ENCODE results near the gene PROM2.

Gene PROM2

DNA sequence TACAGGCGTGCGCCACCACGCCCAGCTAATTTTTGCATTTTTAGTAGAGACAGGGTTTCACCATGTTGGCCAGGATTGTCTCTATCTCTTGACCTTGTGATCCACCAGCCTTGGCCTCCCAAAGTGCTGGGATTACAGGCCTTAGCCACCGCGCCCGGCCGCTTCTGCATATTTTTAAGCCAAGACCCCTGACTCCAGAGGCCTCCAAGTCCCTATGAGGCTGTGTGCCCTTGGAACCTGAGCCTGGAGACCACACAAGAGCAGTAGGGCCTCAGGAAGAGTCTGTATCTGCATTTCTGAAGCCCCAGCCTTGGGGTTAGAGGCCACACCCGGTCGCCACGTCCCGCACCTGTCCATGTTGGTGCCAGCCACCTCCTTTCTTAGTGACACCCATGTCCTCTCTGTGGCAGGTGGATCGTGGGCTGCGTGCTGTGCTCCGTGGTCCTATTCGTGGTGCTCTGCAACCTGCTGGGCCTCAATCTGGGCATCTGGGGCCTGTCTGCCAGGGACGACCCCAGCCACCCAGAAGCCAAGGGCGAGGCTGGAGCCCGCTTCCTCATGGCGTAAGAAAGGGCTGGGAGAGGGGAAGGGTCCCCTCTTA lies 5.3 kb downstream of the PROM2 start:
- TF ChIP-seq CTCF (IDR thresholded peaks at IDR 0.05; ENCODE audit: low read depth, low read length) = no peak
- H3K4me3 ChIP-seq (ENCODE audit: low read depth, low read length) = no peak overlapping the region

DNA sequence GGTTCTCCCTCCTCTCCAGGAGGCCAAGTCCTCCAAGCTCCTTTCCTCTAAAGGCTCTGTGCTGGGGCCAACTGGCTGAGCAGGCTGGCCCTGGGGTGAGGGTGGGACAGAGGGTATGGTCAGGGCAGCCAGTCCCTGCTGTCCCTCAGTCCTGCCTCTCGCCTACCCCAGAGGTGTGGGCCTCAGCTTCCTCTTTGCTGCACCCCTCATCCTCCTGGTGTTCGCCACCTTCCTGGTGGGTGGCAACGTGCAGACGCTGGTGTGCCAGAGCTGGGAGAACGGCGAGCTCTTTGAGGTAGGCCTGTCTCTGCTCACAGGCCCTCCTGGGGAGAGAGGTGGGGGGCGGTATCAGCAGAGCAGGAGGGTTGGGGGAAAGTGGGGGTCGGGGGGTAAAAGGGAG lies 6.8 kb downstream of the PROM2 start:
- no peak for TF ChIP-seq CTCF (IDR thresholded peaks at IDR 0.05; ENCODE audit: low read depth, low read length)

GRCh38 chr2:95281786-95282185 lies 7.5 kb downstream of the PROM2 start:
- no peak overlapping the region for H3K4me3 ChIP-seq (ENCODE audit: low read depth, low read length)
- no peak for TF ChIP-seq CTCF (IDR thresholded peaks at IDR 0.05; ENCODE audit: low read depth, low read length)

More for the DNA sequence above, 6.8 kb downstream of the PROM2 start:
- no peak overlapping the region for H3K4me3 ChIP-seq (ENCODE audit: low read depth, low read length)

DNA sequence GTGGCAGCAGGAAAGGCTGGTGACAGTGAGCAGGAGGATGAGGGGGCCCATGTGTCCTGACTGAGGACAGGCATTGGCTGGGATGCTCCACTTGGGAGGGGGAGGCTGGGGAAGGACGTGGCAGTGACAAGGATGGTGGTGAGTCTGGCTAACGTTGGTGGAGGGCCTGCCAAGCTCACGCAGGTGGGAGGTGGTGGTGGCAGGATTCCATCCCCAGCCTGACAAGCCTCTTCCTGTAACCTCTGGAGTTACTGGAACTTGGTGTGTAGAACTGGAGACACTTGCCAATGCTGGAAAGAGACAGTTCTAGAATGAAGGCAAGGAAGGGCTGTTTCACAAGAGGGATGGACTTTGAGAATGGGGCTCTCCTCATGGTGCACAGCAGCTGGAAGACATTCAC lies 8.2 kb downstream of the PROM2 start:
- no peak for TF ChIP-seq CTCF (IDR thresholded peaks at IDR 0.05; ENCODE audit: low read depth, low read length)
- no peak overlapping the region for H3K4me3 ChIP-seq (ENCODE audit: low read depth, low read length)

DNA sequence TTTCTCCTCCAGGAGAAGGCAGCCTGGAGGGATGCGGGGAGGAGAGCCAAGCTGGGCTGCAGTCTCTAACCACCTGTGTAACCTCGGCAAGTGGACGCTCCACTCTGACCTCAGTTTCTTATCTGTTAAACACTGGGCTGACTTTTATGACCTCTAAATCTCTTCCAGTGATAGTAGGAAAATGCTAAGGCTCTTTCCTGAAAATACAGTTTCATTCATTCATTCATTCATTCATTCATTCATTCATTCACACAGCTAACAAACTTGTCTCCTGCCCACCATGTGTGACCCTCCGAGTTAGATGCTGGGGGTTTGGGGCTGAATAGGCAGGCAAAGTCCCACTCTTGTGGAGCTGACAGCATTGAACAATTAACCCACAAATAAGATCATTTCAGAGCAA lies 9.3 kb downstream of the PROM2 start:
- TF ChIP-seq CTCF (IDR thresholded peaks at IDR 0.05; ENCODE audit: low read depth, low read length) = no peak
- no peak overlapping the region for H3K4me3 ChIP-seq (ENCODE audit: low read depth, low read length)

GRCh38 chr2:95284886-95285541 lies 10.8 kb downstream of the PROM2 start:
- H3K4me3 ChIP-seq (ENCODE audit: low read depth, low read length) = no peak overlapping the region
- TF ChIP-seq CTCF (IDR thresholded peaks at IDR 0.05; ENCODE audit: low read depth, low read length) = no peak

- TF ChIP-seq CTCF (IDR thresholded peaks at IDR 0.05; ENCODE audit: low read depth, low read length) = no peak
- no peak overlapping the region for H3K4me3 ChIP-seq (ENCODE audit: low read depth, low read length)
Measured at GRCh38 chr2:95285542-95285932, 11.3 kb downstream of the PROM2 start.
